ENCODE data around the gene DGCR2.

Gene DGCR2

GRCh38 chr22:19136915-19137314 lies 14.7 kb upstream of the DGCR2 start:
- no peak for DNase-seq (ENCODE audit: low read depth)
- H3K4me3 ChIP-seq (ENCODE audit: low read depth, low read length): no peak overlapping the region
- TF ChIP-seq, protein P1, sequence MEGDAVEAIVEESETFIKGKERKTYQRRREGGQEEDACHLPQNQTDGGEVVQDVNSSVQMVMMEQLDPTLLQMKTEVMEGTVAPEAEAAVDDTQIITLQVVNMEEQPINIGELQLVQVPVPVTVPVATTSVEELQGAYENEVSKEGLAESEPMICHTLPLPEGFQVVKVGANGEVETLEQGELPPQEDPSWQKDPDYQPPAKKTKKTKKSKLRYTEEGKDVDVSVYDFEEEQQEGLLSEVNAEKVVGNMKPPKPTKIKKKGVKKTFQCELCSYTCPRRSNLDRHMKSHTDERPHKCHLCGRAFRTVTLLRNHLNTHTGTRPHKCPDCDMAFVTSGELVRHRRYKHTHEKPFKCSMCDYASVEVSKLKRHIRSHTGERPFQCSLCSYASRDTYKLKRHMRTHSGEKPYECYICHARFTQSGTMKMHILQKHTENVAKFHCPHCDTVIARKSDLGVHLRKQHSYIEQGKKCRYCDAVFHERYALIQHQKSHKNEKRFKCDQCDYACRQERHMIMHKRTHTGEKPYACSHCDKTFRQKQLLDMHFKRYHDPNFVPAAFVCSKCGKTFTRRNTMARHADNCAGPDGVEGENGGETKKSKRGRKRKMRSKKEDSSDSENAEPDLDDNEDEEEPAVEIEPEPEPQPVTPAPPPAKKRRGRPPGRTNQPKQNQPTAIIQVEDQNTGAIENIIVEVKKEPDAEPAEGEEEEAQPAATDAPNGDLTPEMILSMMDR (conservative IDR thresholded peaks at IDR 0.05; ENCODE audit: low read depth, low read length): no peak

DNA sequence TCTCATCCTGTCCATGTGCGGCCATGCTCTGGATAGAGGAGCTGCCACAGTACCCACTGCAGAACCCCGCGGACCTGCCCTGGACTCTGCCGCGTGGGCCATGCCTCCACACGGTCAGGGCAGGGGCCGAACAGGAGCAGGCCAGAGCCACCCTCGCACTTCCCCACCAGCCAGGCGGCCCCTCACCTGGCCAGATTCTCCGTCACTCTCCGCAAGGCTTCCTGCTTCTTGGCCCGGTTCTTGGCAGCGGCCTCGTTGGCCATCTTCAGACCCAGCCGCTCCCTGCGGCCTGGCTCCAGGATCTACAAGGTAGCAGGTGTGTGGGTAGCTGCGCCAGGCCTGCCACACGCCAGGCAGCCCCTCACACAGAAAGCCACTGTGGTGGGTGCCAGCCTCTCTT lies 12.7 kb upstream of the DGCR2 start:
- no peak for DNase-seq (ENCODE audit: low read depth)
- TF ChIP-seq, protein P1 (conservative IDR thresholded peaks at IDR 0.05; ENCODE audit: low read depth, low read length): no peak
- H3K4me3 ChIP-seq (ENCODE audit: low read depth, low read length): no peak overlapping the region

DNA sequence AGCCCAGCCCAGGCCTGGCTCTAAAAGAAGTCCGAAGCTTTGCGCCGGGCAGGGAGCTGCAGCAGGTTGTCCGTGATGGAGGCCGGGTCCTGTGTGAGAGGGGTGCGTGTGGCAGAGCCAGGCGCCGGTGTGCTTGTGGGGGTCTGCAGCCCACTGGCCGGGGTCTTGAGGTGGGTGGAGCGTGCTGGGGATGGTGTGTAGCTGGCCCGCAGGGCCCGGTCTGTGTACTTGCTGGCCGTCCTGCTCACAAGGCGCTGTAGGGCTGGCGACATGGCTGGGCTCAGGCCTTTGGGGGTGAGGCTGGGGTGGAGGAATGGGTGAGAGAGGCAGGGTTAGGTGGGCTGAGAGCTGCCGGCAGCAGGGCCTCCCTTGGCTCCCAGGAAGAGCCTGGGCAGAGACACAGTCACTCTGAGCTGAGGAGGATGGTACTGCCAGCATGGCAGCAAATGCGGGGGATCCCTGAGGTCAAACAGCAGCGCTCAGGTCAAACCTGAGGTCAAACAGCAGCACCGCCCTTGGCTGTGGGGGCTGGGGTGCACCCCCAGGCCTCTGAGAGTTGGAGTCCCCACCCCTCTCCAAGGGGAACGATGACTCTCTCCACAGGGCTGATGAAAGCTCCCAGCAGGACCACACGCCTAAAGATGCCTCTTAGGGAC lies 12.1 kb upstream of the DGCR2 start:
- H3K4me3 ChIP-seq (ENCODE audit: low read depth, low read length): no peak overlapping the region
- DNase-seq (ENCODE audit: low read depth): no peak
- TF ChIP-seq, protein P1 (conservative IDR thresholded peaks at IDR 0.05; ENCODE audit: low read depth, low read length): no peak

DNA sequence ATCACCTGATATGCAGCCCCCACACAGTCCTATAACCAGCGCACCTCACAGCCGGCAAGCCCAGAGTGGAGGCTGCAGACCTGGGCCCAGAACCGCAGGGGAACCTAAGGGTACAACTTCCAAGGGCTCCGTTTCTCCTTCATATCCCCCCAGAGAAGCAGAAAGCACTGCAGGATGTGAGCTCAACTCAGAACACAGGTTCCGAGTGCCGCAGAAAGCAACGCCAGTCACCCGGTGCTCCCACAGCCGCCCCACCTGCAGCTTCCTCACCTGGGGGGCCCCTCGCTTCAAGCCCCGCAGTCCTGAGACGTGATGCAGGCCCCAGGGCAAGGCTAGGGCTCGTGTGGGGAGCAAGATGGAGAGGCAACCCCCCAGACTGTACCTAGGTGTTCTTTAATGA lies 11.3 kb upstream of the DGCR2 start:
- no peak for DNase-seq (ENCODE audit: low read depth)
- TF ChIP-seq, protein P1 (conservative IDR thresholded peaks at IDR 0.05; ENCODE audit: low read depth, low read length): no peak
- no peak overlapping the region for H3K4me3 ChIP-seq (ENCODE audit: low read depth, low read length)

GRCh38 chr22:19132693-19133400 lies 10.6 kb upstream of the DGCR2 start:
- TF ChIP-seq, protein P1 (conservative IDR thresholded peaks at IDR 0.05; ENCODE audit: low read depth, low read length): no peak
- H3K4me3 ChIP-seq (ENCODE audit: low read depth, low read length): no peak overlapping the region
- DNase-seq (ENCODE audit: low read depth): no peak

DNA sequence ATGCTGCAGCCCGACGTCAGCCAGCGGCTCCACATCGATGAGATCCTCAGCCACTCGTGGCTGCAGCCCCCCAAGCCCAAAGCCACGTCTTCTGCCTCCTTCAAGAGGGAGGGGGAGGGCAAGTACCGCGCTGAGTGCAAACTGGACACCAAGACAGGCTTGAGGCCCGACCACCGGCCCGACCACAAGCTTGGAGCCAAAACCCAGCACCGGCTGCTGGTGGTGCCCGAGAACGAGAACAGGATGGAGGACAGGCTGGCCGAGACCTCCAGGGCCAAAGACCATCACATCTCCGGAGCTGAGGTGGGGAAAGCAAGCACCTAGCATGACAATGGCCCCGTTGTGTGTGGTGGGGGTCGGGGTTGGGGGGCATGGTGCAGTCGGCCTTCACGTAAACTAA lies 9.9 kb upstream of the DGCR2 start:
- DNase-seq (ENCODE audit: low read depth): no peak
- TF ChIP-seq, protein P1 (conservative IDR thresholded peaks at IDR 0.05; ENCODE audit: low read depth, low read length): no peak

GRCh38 chr22:19131685-19132015 lies 9.4 kb upstream of the DGCR2 start:
- DNase-seq (ENCODE audit: low read depth): no peak
- TF ChIP-seq, protein P1 (conservative IDR thresholded peaks at IDR 0.05; ENCODE audit: low read depth, low read length): no peak

More for the DNA sequence above, 9.9 kb upstream of the DGCR2 start:
- H3K4me3 ChIP-seq (ENCODE audit: low read depth, low read length): no peak overlapping the region

More at GRCh38 chr22:19131685-19132015, 9.4 kb upstream of the DGCR2 start:
- H3K4me3 ChIP-seq (ENCODE audit: low read depth, low read length): no peak overlapping the region
